ENCODE results near the gene GCSH. TPM values are rescaled to one million over a fixed set of nuclear protein-coding genes. Genes with fewer than 3 reads are reported as not detected.

The GCSH gene
- total RNA-seq, 2 donors from 2014 or later: 109 to 118 TPM

GRCh38 chr16:81042821-81043220 is 53.4 kb downstream of the GCSH start:
- Mint-ChIP-seq H3K36me3 (ENCODE audit: low read depth) (peaks cover 59% of the 10 kb centered on the region), H3K9me3 (no peaks in the 10 kb centered on the region), H3K4me1 (peaks cover 16% of the 10 kb centered on the region), H3K27ac (no peak overlapping the region), H3K27me3 (ENCODE audit: insufficient read depth) (no peaks in the 10 kb centered on the region), H3K4me3 (no peak overlapping the region)
- no peak overlapping the region for H3K4me3 ChIP-seq (ENCODE audit: low read length)
- H3K4me1 ChIP-seq (ENCODE audit: control insufficient read depth, insufficient read depth, low read length): no peaks in the 10 kb centered on the region
- peaks cover 74% of the 10 kb centered on the region for H3K36me3 ChIP-seq (ENCODE audit: control insufficient read depth, insufficient read depth, low read length)
- no peak overlapping the region for H3K27ac ChIP-seq (ENCODE audit: low read depth, low read length)
- no peaks in the 10 kb centered on the region for H3K9me3 ChIP-seq (ENCODE audit: control insufficient read depth, low read length)
- no peaks in the 10 kb centered on the region for H3K27me3 ChIP-seq (ENCODE audit: control insufficient read depth, insufficient read depth, low read length, poor library complexity, severe bottlenecking)
- 96% methylated on average over 2 of the region's 2 CpGs; no CpG with 5 or more reads in 1 of the 2 experiments for WGBS, 2 experiments (ENCODE audit: insufficient coverage in 1 of 2, insufficient read length in 1 of 2)
- no peak for DNase-seq
- no peak overlapping the region for H3K9ac ChIP-seq (ENCODE audit: extremely low read depth, low read length, poor library complexity, severe bottlenecking)
- TF ChIP-seq CTCF (conservative IDR thresholded peaks at IDR 0.05): no peak

GRCh38 chr16:81041696-81042095 is 54.5 kb downstream of the GCSH start:
- no peak overlapping the region for H3K4me3 Mint-ChIP-seq
- no peaks in the 10 kb centered on the region for H3K27me3 Mint-ChIP-seq (ENCODE audit: insufficient read depth)
- Histone ChIP-seq H3K27ac (ENCODE audit: low read depth, low read length) (no peak overlapping the region), H3K9ac (ENCODE audit: extremely low read depth, low read length, poor library complexity, severe bottlenecking) (no peak overlapping the region), H3K36me3 (ENCODE audit: control insufficient read depth, insufficient read depth, low read length) (peaks cover 75% of the 10 kb centered on the region), H3K4me1 (ENCODE audit: control insufficient read depth, insufficient read depth, low read length) (peaks cover 4% of the 10 kb centered on the region), H3K27me3 (ENCODE audit: control insufficient read depth, insufficient read depth, low read length, poor library complexity, severe bottlenecking) (no peaks in the 10 kb centered on the region), H3K9me3 (ENCODE audit: control insufficient read depth, low read length) (no peaks in the 10 kb centered on the region), H3K4me3 (ENCODE audit: low read length) (no peak overlapping the region)
- DNase-seq: no peak
- H3K9me3 Mint-ChIP-seq: no peaks in the 10 kb centered on the region
- no peak overlapping the region for H3K27ac Mint-ChIP-seq
- H3K4me1 Mint-ChIP-seq: peaks cover 24% of the 10 kb centered on the region
- TF ChIP-seq CTCF (conservative IDR thresholded peaks at IDR 0.05): no peak
- H3K36me3 Mint-ChIP-seq (ENCODE audit: low read depth): peaks cover 68% of the 10 kb centered on the region
- WGBS, 2 experiments (ENCODE audit: insufficient coverage in 1 of 2, insufficient read length in 1 of 2): 90 to 94% methylated on average over 3 to 4 of the region's 4 CpGs

- Histone ChIP-seq H3K36me3 (ENCODE audit: control insufficient read depth, insufficient read depth, low read length) (peaks cover 67% of the 10 kb centered on the region), H3K4me1 (ENCODE audit: control insufficient read depth, insufficient read depth, low read length) (peaks cover 4% of the 10 kb centered on the region), H3K27ac (ENCODE audit: low read depth, low read length) (no peak overlapping the region), H3K9me3 (ENCODE audit: control insufficient read depth, low read length) (no peaks in the 10 kb centered on the region), H3K9ac (ENCODE audit: extremely low read depth, low read length, poor library complexity, severe bottlenecking) (no peak overlapping the region), H3K27me3 (ENCODE audit: control insufficient read depth, insufficient read depth, low read length, poor library complexity, severe bottlenecking) (no peaks in the 10 kb centered on the region), H3K4me3 (ENCODE audit: low read length) (no peak overlapping the region)
- 76 to 78% methylated on average over 5 of the region's 5 CpGs for WGBS, 2 experiments (ENCODE audit: insufficient coverage in 1 of 2, insufficient read length in 1 of 2)
- no peak for TF ChIP-seq CTCF (conservative IDR thresholded peaks at IDR 0.05)
- no peak overlapping the region for H3K4me3 Mint-ChIP-seq
- H3K4me1 Mint-ChIP-seq: peaks cover 26% of the 10 kb centered on the region
- no peaks in the 10 kb centered on the region for H3K9me3 Mint-ChIP-seq
- no peaks in the 10 kb centered on the region for H3K27me3 Mint-ChIP-seq (ENCODE audit: insufficient read depth)
- DNase-seq: no peak
- H3K27ac Mint-ChIP-seq: peak overlapping the region; percentile 14
- peaks cover 67% of the 10 kb centered on the region for H3K36me3 Mint-ChIP-seq (ENCODE audit: low read depth)
Observed at GRCh38 chr16:81040842-81041241, 55.4 kb downstream of the GCSH start.

All from endodermal cell (in vitro differentiated cells).